ENCODE measurements around the gene ARHGAP15.

The ARHGAP15 gene

GRCh38 chr2:143603846-143604565, 474.8 kb downstream of the ARHGAP15 start:
- no peak for DNase-seq

- no peak for DNase-seq
These were observed 475.3 kb downstream of the ARHGAP15 start for GRCh38 chr2:143604566-143604959.

- DNase-seq, result no peak
These were observed 478.2 kb downstream of the ARHGAP15 start for GRCh38 chr2:143607231-143608062.

- no peak for DNase-seq
These were observed 478.8 kb downstream of the ARHGAP15 start for GRCh38 chr2:143608063-143608423.

- DNase-seq, result no peak
These were observed 479.5 kb downstream of the ARHGAP15 start for GRCh38 chr2:143608758-143609157.

GRCh38 chr2:143611336-143611735, 482.1 kb downstream of the ARHGAP15 start:
- no peak for DNase-seq

- DNase-seq, result no peak
These were observed 486.3 kb downstream of the ARHGAP15 start for GRCh38 chr2:143615562-143615961.

- no peak for DNase-seq
These were observed 487.2 kb downstream of the ARHGAP15 start for GRCh38 chr2:143616452-143616851.

- peak; percentile 53 for DNase-seq
These were observed 488.7 kb downstream of the ARHGAP15 start for GRCh38 chr2:143617803-143618415.

- DNase-seq, result no peak
These were observed 492.9 kb downstream of the ARHGAP15 start for GRCh38 chr2:143622106-143622505.

GRCh38 chr2:143623231-143623908, 494.2 kb downstream of the ARHGAP15 start:
- no peak for DNase-seq

GRCh38 chr2:143623909-143624260, 494.7 kb downstream of the ARHGAP15 start:
- DNase-seq, result peak; percentile 23

- no peak for DNase-seq
These were observed 500.1 kb downstream of the ARHGAP15 start for GRCh38 chr2:143629340-143629739.

- no peak for DNase-seq
These were observed 503.6 kb downstream of the ARHGAP15 start for GRCh38 chr2:143632751-143633374.

- no peak for DNase-seq
These were observed 504.2 kb downstream of the ARHGAP15 start for GRCh38 chr2:143633419-143633818.

- DNase-seq, result no peak
These were observed 506.1 kb downstream of the ARHGAP15 start for GRCh38 chr2:143635302-143635701.

- no peak for DNase-seq
These were observed 506.7 kb downstream of the ARHGAP15 start for GRCh38 chr2:143635936-143636335.

GRCh38 chr2:143640826-143641225, 511.6 kb downstream of the ARHGAP15 start:
- DNase-seq, result no peak

- no peak for DNase-seq
These were observed 516.9 kb downstream of the ARHGAP15 start for GRCh38 chr2:143645921-143646645.

GRCh38 chr2:143649226-143649740, 520.1 kb downstream of the ARHGAP15 start:
- DNase-seq, result no peak

- no peak for DNase-seq
These were observed 523.5 kb downstream of the ARHGAP15 start for GRCh38 chr2:143652692-143653091.

- no peak for DNase-seq
These were observed 539.0 kb downstream of the ARHGAP15 start for GRCh38 chr2:143668234-143668633.

Measured in NCI-H69 (cell line).